HepG2 (cell line): ENCODE data around the gene ANKS4B. TPM values are rescaled to one million over a fixed set of nuclear protein-coding genes. Genes with fewer than 3 reads are reported as not detected.
A peak's percentile ranks its signal among the peaks of the same experiment; 100 is the strongest.

Source experiments
- ARID2 ChIP-seq: sonication (generic); formaldehyde crosslinking; IDR thresholded peaks from 2 replicates; pipeline ENCODE4 v1.8.1; 2022; ENCODE audit warnings: mild to moderate bottlenecking, missing genetic modification reagents, borderline replicate concordance
- CBFB ChIP-seq: sonication (generic); formaldehyde crosslinking; IDR thresholded peaks from 2 replicates; pipeline ENCODE4 v1.4.0; 2020; ENCODE audit warnings: missing genetic modification reagents
- EHMT2 ChIP-seq: fragments of 200-600 bp; sonication (generic); IDR thresholded peaks from 2 replicates; pipeline ENCODE4 v1.7.0; 2017; ENCODE audit warnings: antibody characterized with exemption, low read depth, low read length, borderline replicate concordance
- GLI4 ChIP-seq: sonication (generic); formaldehyde crosslinking; IDR thresholded peaks from 2 replicates; pipeline ENCODE4 v1.5.1; 2020; ENCODE audit warnings: missing genetic modification reagents, mild to moderate bottlenecking, moderate library complexity, borderline replicate concordance
- ISX ChIP-seq: sonication (generic); formaldehyde crosslinking; conservative IDR thresholded peaks from 2 replicates; pipeline ENCODE4 v1.5.0; 2020; ENCODE audit warnings: missing genetic modification reagents
- MEIS2 ChIP-seq: sonication (generic); formaldehyde crosslinking; IDR thresholded peaks from 2 replicates; pipeline ENCODE4 v1.9.0; 2021; ENCODE audit warnings: mild to moderate bottlenecking, missing genetic modification reagents
- MYC ChIP-seq: sonication (generic); formaldehyde crosslinking; IDR thresholded peaks from 2 replicates; pipeline ENCODE4 v1.9.0; 2021; ENCODE audit warnings: missing genetic modification reagents, borderline replicate concordance
- MYNN ChIP-seq: sonication (generic); formaldehyde crosslinking; IDR thresholded peaks from 2 replicates; pipeline ENCODE4 v1.4.0; 2020; ENCODE audit warnings: mild to moderate bottlenecking, low read depth, missing genetic modification reagents
- NFKB2 ChIP-seq: sonication (generic); formaldehyde crosslinking; IDR thresholded peaks from 2 replicates; pipeline ENCODE4 v1.4.0; 2020; ENCODE audit warnings: missing genetic modification reagents, borderline replicate concordance
- RELA ChIP-seq: sonication (generic); formaldehyde crosslinking; IDR thresholded peaks from 2 replicates; pipeline ENCODE4 v1.4.0; 2020; ENCODE audit warnings: missing genetic modification reagents
- SMAD3 ChIP-seq: sonication (generic); formaldehyde crosslinking; IDR thresholded peaks from 2 replicates; pipeline ENCODE4 v1.4.0; 2020; ENCODE audit warnings: missing genetic modification reagents
- SNRNP70 ChIP-seq: fragments of 200-400 bp; formaldehyde crosslinking; IDR thresholded peaks from 2 replicates; pipeline ENCODE4 v1.6.1; 2017; ENCODE audit warnings: mild to moderate bottlenecking, low read depth, low read length, moderate library complexity
- U2AF1 ChIP-seq: fragments of 200-400 bp; formaldehyde crosslinking; optimal IDR thresholded peaks from 2 replicates; pipeline ENCODE3; 2017; ENCODE audit warnings: mild to moderate bottlenecking, low read depth, low read length
- XBP1 ChIP-seq: sonication (generic); formaldehyde crosslinking; IDR thresholded peaks from 2 replicates; pipeline ENCODE4 v1.5.0; 2020; ENCODE audit warnings: missing genetic modification reagents
- ZMYM3 ChIP-seq: sonication (generic); formaldehyde crosslinking; IDR thresholded peaks from 2 replicates; pipeline ENCODE4 v1.5.1; 2020; ENCODE audit warnings: mild to moderate bottlenecking, missing genetic modification reagents
- polyA plus RNA-seq, 8 experiments: library from polyadenylated mRNA; depleted of rRNA in 3 of 8; stranded (reverse) in 7 of 8; unstranded in 1 of 8; fragments of >200 nt; fragmentation: Illumina TruSeq in 4 of 8; extraction: Trizol in 4 of 8; gene quantifications; 2 replicates each; pipeline versions ENCODE4 v1.2.1 to v1.2.3, GENCODE V29; 2011 to 2016; ENCODE audit warnings: low read depth in 4 of 8, missing spikeins in 1 of 8, mixed read lengths in 1 of 8; ENCODE audit not compliant: insufficient read depth in 1 of 8
- total RNA-seq, 5 experiments: library from RNA; depleted of rRNA; stranded (reverse); fragments of >200 nt; fragmentation: Illumina TruSeq; extraction: Trizol; gene quantifications; 2 replicates each; pipeline ENCODE4 v1.2.3, GENCODE V29; 2016; ENCODE audit warnings: low read depth in 1 of 5
- TF ChIP-seq, protein P1 (sequence below): sonication (generic); formaldehyde crosslinking; IDR thresholded peaks from 2 replicates; pipeline ENCODE4 v1.4.0; 2020; ENCODE audit warnings: missing genetic modification reagents
- TF ChIP-seq, protein P2 (sequence below): IDR thresholded peaks from 2 replicates; pipeline ENCODE4 v1.6.1; 2012; ENCODE audit warnings: low read depth, low read length, improper control_type of control experiment
- TF ChIP-seq, protein P3 (sequence below): fragments of 450-650 bp; IDR thresholded peaks from 2 replicates; pipeline ENCODE4 v1.6.1; 2016
- TF ChIP-seq, protein P4 (sequence below): sonication (generic); formaldehyde crosslinking; IDR thresholded peaks from 2 replicates; pipeline ENCODE4 v1.4.0; 2020; ENCODE audit warnings: mild to moderate bottlenecking, missing genetic modification reagents, borderline replicate concordance

The ANKS4B gene
- total and polyA plus RNA-seq, 2 of the 13 experiments (the other 11 are each of a cell fraction or from before 2014, with no cell fraction given) = 6.5 to 30.0 TPM

DNA sequence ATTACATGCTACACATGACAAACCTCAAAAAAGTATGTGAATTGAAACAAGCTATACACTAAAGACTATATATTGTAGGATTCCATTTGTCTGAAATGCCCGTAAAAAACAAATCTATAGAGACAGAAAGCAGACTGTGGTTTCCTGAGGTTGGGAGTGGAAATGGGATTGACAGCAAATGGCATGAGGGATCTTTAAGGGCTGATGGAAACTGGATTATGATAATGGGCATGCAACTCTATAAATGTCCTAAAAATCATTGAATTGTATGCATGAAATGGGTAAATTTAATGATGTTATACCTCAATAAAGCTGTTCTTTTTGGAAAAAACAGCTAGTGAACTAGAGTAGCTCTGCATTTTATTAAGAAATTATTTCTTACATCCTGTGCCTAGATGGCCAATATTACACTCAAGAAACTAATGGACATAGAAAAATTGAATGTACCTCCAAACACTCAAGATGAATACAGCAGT lies 416 bp upstream of the ANKS4B start (continued):
- TF ChIP-seq, protein P1, sequence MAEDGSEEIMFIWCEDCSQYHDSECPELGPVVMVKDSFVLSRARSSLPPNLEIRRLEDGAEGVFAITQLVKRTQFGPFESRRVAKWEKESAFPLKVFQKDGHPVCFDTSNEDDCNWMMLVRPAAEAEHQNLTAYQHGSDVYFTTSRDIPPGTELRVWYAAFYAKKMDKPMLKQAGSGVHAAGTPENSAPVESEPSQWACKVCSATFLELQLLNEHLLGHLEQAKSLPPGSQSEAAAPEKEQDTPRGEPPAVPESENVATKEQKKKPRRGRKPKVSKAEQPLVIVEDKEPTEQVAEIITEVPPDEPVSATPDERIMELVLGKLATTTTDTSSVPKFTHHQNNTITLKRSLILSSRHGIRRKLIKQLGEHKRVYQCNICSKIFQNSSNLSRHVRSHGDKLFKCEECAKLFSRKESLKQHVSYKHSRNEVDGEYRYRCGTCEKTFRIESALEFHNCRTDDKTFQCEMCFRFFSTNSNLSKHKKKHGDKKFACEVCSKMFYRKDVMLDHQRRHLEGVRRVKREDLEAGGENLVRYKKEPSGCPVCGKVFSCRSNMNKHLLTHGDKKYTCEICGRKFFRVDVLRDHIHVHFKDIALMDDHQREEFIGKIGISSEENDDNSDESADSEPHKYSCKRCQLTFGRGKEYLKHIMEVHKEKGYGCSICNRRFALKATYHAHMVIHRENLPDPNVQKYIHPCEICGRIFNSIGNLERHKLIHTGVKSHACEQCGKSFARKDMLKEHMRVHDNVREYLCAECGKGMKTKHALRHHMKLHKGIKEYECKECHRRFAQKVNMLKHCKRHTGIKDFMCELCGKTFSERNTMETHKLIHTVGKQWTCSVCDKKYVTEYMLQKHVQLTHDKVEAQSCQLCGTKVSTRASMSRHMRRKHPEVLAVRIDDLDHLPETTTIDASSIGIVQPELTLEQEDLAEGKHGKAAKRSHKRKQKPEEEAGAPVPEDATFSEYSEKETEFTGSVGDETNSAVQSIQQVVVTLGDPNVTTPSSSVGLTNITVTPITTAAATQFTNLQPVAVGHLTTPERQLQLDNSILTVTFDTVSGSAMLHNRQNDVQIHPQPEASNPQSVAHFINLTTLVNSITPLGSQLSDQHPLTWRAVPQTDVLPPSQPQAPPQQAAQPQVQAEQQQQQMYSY (CRISPR knock-in tag) = 0 out of 2 replicates have a peak, but pooled peaks have one; percentile 26
- 0 out of 2 replicates have a peak, but pooled peaks have one; percentile 61 for TF ChIP-seq CBFB (CRISPR knock-in tag)
- peak; percentile 81; the same call in 1 of the 2 replicates for TF ChIP-seq EHMT2
- no peak for TF ChIP-seq RELA
- peak; percentile 42; the same call in 1 of the 2 replicates for TF ChIP-seq GLI4 (CRISPR knock-in tag)
- TF ChIP-seq ARID2 = no peak
- TF ChIP-seq ISX (CRISPR knock-in tag) = peak; percentile 60; the same call in 1 of the 2 replicates
- TF ChIP-seq, protein P2, sequence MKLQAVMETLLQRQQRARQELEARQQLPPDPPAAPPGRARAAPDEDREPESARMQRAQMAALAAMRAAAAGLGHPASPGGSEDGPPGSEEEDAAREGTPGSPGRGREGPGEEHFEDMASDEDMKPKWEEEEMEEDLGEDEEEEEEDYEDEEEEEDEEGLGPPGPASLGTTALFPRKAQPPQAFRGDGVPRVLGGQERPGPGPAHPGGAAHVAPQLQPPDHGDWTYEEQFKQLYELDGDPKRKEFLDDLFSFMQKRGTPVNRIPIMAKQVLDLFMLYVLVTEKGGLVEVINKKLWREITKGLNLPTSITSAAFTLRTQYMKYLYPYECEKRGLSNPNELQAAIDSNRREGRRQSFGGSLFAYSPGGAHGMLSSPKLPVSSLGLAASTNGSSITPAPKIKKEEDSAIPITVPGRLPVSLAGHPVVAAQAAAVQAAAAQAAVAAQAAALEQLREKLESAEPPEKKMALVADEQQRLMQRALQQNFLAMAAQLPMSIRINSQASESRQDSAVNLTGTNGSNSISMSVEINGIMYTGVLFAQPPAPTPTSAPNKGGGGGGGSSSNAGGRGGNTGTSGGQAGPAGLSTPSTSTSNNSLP = no peak
- no peak for TF ChIP-seq U2AF1
- no peak for TF ChIP-seq MYC
- TF ChIP-seq XBP1 (CRISPR knock-in tag) = 0 out of 2 replicates have a peak, but pooled peaks have one; percentile 81
- TF ChIP-seq MYNN = no peak
- no peak for TF ChIP-seq NFKB2 (CRISPR knock-in tag)
- TF ChIP-seq SNRNP70 = no peak
- no peak for TF ChIP-seq SMAD3 (CRISPR knock-in tag)
- no peak for TF ChIP-seq MEIS2 (CRISPR knock-in tag)
- TF ChIP-seq ZMYM3 = no peak
- TF ChIP-seq, protein P3, sequence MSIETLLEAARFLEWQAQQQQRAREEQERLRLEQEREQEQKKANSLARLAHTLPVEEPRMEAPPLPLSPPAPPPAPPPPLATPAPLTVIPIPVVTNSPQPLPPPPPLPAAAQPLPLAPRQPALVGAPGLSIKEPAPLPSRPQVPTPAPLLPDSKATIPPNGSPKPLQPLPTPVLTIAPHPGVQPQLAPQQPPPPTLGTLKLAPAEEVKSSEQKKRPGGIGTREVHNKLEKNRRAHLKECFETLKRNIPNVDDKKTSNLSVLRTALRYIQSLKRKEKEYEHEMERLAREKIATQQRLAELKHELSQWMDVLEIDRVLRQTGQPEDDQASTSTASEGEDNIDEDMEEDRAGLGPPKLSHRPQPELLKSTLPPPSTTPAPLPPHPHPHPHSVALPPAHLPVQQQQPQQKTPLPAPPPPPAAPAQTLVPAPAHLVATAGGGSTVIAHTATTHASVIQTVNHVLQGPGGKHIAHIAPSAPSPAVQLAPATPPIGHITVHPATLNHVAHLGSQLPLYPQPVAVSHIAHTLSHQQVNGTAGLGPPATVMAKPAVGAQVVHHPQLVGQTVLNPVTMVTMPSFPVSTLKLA = no peak
- TF ChIP-seq, protein P4, sequence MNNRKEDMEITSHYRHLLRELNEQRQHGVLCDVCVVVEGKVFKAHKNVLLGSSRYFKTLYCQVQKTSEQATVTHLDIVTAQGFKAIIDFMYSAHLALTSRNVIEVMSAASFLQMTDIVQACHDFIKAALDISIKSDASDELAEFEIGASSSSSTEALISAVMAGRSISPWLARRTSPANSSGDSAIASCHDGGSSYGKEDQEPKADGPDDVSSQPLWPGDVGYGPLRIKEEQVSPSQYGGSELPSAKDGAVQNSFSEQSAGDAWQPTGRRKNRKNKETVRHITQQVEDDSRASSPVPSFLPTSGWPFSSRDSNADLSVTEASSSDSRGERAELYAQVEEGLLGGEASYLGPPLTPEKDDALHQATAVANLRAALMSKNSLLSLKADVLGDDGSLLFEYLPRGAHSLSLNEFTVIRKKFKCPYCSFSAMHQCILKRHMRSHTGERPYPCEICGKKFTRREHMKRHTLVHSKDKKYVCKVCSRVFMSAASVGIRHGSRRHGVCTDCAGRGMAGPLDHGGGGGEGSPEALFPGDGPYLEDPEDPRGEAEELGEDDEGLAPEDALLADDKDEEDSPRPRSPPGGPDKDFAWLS (CRISPR knock-in tag) = no peak
